HG02884 (cell line): ENCODE results near the gene AKT3.

ENCODE experiments used
- ATAC-seq: cut with Tn5 transposase; IDR thresholded peaks from one replicate; pipeline ENCODE4 v1.9.1; 2021; ENCODE audit warnings: mild to moderate bottlenecking, moderate library complexity; ENCODE audit not compliant: unreplicated experiment

AKT3 gene

GRCh38 chr1:243733670-243734307 lies 116.3 kb downstream of the AKT3 start:
- ATAC-seq: no peak

GRCh38 chr1:243732637-243733036 lies 117.4 kb downstream of the AKT3 start:
- ATAC-seq: no peak

- ATAC-seq: no peak
Measured at GRCh38 chr1:243731974-243732625, 117.9 kb downstream of the AKT3 start.

GRCh38 chr1:243731301-243731891 lies 118.6 kb downstream of the AKT3 start:
- no peak for ATAC-seq

- no peak for ATAC-seq
Measured at GRCh38 chr1:243730487-243731150, 119.4 kb downstream of the AKT3 start.

- ATAC-seq: no peak
Measured at GRCh38 chr1:243729956-243730355, 120.1 kb downstream of the AKT3 start.

GRCh38 chr1:243727503-243728203 lies 122.4 kb downstream of the AKT3 start:
- peak; percentile 72 for ATAC-seq

GRCh38 chr1:243726806-243727502 lies 123.1 kb downstream of the AKT3 start:
- ATAC-seq: peak; percentile 7

GRCh38 chr1:243725846-243726245 lies 124.2 kb downstream of the AKT3 start:
- no peak for ATAC-seq

GRCh38 chr1:243725075-243725474 lies 125.0 kb downstream of the AKT3 start:
- no peak for ATAC-seq

- no peak for ATAC-seq
Measured at GRCh38 chr1:243723458-243724043, 126.5 kb downstream of the AKT3 start.

- ATAC-seq: no peak
Measured at GRCh38 chr1:243723050-243723449, 127.0 kb downstream of the AKT3 start.

GRCh38 chr1:243719476-243719875 lies 130.6 kb downstream of the AKT3 start:
- ATAC-seq: no peak

- ATAC-seq: no peak
Measured at GRCh38 chr1:243718893-243719292, 131.2 kb downstream of the AKT3 start.

GRCh38 chr1:243718022-243718421 lies 132.0 kb downstream of the AKT3 start:
- no peak for ATAC-seq

- ATAC-seq: no peak
Measured at GRCh38 chr1:243716906-243717305, 133.1 kb downstream of the AKT3 start.

GRCh38 chr1:243715285-243715684 lies 134.8 kb downstream of the AKT3 start:
- no peak for ATAC-seq

- no peak for ATAC-seq
Measured at GRCh38 chr1:243713470-243714186, 136.4 kb downstream of the AKT3 start.

- no peak for ATAC-seq
Measured at GRCh38 chr1:243712941-243713340, 137.1 kb downstream of the AKT3 start.

GRCh38 chr1:243712242-243712641 lies 137.8 kb downstream of the AKT3 start:
- no peak for ATAC-seq
